GM21723 (cell line): ENCODE data around the gene WDR33.

Source experiments
- ATAC-seq: cut with Tn5 transposase; IDR thresholded peaks from one replicate; pipeline ENCODE4 v1.9.1; 2021; ENCODE audit warnings: mild to moderate bottlenecking, moderate library complexity; ENCODE audit not compliant: unreplicated experiment

Gene WDR33

DNA sequence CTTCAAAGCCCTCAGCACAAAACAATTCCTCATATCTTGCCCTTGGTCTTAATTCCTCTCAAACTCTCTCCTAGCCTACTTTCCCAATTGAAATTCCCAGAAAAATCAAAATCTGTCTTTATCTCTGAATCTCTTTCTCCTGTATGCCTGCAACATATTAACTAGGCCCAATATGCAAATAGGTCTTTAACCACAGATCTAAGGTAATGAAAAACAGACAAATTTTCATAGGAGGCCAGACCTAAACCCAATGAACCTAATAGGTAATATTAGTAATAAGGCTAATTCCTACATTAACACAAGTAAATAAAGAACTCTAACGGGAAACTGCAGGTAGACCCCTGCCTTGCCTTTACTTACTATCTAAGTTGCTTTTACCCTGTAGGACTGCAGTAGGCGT is 41.4 kb downstream of the WDR33 start:
- ATAC-seq = no peak

DNA sequence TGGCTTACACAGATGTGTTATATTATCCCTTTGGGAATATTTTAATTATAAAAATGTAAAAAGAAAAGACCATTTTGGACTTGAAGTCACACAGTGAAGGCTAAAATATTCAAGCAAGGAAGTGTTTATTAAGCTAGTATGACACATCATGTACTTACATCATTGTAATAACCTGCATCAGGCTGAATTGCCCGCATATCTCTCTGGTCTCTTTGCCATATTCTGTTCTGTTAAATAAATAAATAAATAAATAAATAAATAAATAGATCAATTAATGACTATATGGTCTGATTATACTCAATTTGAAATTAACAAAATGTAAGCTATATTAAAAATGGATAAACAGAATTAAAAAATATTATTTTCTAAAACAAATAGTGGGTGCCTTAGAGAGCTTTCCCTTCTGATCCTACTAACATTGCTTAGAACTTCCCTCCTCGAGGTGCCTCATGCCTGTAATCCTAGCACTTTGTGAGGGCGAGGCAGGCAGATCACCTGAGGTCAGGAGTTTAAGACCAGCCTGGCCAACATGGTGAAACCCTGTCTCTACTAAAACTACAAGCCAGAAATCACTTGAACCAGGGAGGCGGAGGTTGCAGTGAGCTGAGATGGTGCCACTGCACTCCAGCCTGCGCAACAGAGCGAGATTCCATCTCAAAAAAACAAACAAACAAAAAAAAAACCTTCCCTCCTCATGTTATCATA is 42.0 kb downstream of the WDR33 start:
- ATAC-seq = no peak

DNA sequence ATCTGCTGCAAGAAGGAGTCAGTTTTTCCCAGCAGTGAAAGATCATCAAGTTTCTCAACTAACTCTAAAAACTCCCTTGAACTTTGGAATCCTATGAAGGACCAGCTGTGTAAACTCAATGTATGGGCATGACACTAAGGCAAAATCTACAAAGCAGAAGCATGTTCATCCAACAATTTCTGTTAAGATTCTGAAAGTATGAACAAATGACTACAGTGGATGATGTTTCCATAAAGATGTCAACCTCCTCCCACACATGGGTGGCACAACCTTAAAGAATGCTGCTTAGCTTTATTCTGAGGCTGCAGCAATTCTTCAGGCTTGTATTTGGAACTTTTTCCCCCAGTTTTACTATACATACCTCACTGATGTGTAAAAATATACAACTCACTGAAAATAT is 47.2 kb downstream of the WDR33 start:
- ATAC-seq = no peak

GRCh38 chr2:127762846-127763245 is 48.1 kb downstream of the WDR33 start:
- no peak for ATAC-seq

DNA sequence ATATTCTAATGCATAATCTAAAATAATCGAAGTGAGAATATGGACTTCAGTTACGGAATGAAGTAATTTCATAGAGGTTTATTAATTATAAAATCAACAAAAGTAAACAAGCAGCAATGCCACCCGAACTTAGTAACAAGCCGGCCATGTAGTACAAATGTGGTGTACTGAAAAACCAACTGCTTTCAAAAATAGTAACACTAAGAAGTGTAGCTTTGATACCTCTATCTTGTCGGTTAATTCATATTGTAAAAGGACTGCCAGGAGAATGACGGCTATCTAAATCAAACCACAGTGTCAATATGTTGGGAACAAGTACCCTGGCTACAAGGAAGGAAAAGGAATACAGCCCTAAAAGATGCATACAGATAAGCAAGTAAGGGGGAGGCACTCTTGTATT is 48.5 kb downstream of the WDR33 start:
- no peak for ATAC-seq

DNA sequence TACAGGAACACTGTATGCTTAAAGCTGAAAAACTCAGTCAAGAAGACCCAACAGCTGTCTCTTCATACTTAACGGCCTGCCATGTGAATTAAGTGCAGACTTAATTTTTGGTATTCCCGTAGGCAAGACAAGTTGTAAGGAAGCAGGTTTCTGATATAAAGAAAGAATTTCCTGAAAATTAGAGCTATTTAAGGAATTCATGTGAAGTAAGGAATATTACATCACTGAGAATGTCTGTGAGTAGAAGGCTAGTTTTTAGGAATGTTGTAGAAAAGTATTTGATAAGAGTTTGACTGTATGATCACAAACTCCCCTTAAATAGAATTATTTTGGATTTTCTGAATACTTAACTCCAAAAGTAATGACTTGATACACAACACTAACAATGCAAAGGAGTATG is 51.0 kb downstream of the WDR33 start:
- no peak for ATAC-seq

DNA sequence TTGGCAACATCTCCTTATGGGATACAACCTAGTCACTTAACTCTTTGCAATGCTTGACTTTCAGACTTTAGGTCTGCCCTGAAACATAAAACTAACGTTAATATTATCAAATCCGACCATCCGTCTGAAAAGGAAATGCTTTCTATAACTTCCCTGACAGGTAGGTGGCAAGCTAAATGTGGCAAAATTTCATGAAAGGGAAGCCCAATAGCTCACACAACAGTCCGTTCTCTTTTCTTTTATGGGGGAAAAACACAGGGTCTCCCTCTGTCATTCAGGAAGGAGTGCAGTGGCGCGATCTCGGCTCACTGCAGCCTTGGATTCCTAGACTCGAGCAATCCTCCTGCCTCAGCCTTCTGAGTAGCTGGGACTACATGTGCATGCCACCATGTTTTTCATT is 56.8 kb downstream of the WDR33 start:
- no peak for ATAC-seq

- no peak for ATAC-seq
Measured at GRCh38 chr2:127753374-127753773, 57.6 kb downstream of the WDR33 start.

DNA sequence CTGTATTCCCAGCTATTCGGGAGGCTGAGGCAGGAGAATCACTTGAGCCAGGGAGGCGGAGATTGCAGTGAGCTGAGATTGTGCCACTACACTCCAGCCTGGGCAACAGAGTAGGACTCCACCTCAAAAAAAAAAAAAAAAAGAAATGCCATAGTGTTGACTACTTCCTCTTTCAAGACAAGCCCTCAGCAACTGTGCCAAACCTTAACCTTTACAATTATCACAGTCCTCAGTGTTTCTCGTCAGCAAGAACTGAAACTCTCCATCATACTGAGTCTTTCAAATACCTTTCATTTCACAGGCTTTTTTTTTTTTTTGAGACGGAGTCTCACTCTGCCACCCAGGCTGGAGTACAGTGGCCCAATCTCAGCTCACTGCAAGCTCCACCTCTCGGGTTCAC is 61.4 kb downstream of the WDR33 start:
- peak; percentile 97 for ATAC-seq

DNA sequence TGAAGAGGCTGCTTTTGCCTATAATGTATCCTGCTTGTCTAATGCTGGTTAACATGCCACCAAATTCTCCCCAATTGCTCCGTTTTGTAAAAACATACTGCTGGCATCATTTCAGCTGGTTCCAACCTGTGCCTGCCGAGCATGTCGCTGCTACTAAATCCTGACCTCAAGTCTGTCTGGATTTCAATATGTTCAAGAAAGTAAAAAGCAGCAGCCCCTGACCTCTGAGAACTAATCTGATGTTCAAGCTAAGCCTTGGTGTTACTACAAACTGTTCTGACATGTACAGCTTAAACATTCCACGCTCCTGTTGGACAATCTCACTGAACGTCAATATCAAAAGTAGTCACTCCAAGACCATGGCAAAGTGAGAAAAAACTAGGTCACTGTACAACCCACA is 63.4 kb downstream of the WDR33 start:
- no peak for ATAC-seq

- ATAC-seq = no peak
Measured at GRCh38 chr2:127743477-127744026, 67.4 kb downstream of the WDR33 start.

DNA sequence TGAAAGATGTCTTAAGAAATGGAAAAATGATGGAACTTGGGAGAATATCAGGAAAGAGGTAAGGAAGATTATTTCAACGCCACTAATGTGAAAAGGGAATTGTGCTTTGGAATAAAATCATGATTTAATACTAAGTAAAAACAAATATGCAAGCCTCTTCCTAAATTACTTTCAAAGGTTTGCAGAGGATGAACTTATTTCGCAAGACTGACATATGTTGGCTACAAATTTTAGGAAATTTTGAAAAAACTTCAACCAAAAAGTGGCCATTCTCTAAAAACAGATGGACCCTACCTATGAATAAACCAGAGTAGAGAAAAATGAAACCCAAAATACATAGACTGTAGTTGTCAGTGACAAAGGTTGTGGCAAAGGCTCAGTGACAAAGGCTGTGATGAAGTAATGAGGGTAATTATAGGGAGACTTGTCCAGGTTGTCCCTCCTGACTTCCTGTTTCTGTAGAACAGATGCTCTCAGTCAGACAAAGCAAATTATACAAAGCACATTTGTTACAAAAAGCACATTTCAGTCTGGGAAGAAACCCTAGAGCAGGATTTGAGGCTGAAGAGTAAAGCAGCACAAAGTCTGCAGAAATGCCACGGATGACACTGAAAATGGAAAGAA is 70.2 kb downstream of the WDR33 start:
- ATAC-seq = no peak

GRCh38 chr2:127739800-127740199 is 71.2 kb downstream of the WDR33 start:
- ATAC-seq = no peak

- peak; percentile 41 for ATAC-seq
Measured at GRCh38 chr2:127737892-127738291, 73.1 kb downstream of the WDR33 start.

GRCh38 chr2:127735537-127736399 is 75.2 kb downstream of the WDR33 start:
- no peak for ATAC-seq

GRCh38 chr2:127735044-127735443 is 75.9 kb downstream of the WDR33 start:
- ATAC-seq = no peak

GRCh38 chr2:127733816-127734537 is 77.0 kb downstream of the WDR33 start:
- no peak for ATAC-seq

DNA sequence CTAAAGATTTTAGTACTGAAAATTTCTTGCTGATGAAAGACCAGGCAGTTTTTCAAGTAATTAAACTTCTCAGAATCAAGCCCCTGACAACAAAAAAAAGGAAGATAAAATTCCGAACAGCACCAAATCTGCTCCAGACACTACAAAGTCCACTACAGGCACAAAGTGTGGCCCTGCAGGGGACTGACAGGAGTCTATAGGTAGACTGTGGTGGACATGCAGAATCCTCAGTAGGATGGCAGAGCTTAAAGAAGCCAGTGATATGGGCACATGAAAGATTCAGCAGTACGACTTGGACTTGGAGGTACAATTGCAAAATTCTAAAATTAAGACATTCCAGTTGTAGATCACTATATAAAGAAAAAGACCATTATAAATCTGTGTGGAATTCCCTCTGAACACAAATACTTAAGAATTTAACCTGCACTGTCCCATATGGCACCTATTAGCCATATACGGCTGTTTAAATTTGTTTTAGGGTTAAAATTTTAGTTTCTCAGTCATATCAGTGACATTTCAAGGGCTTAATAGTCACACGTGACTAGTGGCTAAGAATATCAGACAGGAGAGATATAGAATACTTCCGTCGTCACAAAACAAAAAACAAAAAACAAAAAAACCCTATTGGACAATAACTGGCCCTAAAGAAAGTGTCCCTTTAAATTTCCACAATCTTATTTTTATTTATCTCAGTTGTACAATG is 77.7 kb downstream of the WDR33 start:
- no peak for ATAC-seq

GRCh38 chr2:127726158-127726880 is 84.7 kb downstream of the WDR33 start:
- ATAC-seq = no peak

DNA sequence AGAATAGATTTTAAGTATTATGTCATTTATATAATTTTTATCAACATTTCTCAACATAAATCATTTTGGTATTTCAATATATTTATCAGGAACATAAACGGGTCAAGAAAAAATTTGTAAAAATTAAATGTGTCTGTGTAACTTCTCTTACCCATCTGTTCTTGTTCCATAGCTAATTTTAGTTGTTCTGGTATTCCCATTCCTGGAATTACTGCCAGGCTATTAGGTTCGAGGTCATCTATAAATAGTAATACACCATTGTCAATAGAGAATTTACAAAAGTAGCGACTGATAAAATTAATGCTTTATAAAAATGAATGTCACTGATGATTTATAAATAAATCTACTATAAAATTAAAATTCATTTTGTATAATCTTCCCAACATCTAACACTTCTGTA is 88.2 kb downstream of the WDR33 start:
- no peak for ATAC-seq
